K562 (cell line): ENCODE data around the gene EVA1B. TPM values are rescaled to one million over a fixed set of nuclear protein-coding genes. Genes with fewer than 3 reads are reported as not detected.

Experiments used
- CUX1 ChIP-seq: fragments of 200-800 bp; sonication (Bioruptor generic); IDR thresholded peaks from 2 replicates; pipeline ENCODE4 v1.6.1; 2016; ENCODE audit warnings: missing genetic modification characterization, missing compliant biosample characterization
- FOXJ3 ChIP-seq: sonication (generic); formaldehyde crosslinking; IDR thresholded peaks from 2 replicates; pipeline ENCODE4 v1.4.0; 2020; ENCODE audit warnings: mild to moderate bottlenecking, missing genetic modification reagents
- FUS ChIP-seq: fragments of 200-400 bp; formaldehyde crosslinking; optimal IDR thresholded peaks from 2 replicates; pipeline ENCODE3; 2017; ENCODE audit warnings: low read depth, low read length
- KLF6 ChIP-seq: fragments of 250-450 bp; sonication (Bioruptor Pico); IDR thresholded peaks from 2 replicates; pipeline ENCODE4 v1.4.0; 2020; ENCODE audit warnings: mild to moderate bottlenecking, moderate library complexity, borderline replicate concordance
- MAZ ChIP-seq, 2 experiments: fragments of 450-650 bp in 1 of 2; sonication (generic) in 1 of 2; formaldehyde crosslinking; IDR thresholded peaks in 1 of 2; conservative IDR thresholded peaks in 1 of 2; 2 replicates each; pipeline versions ENCODE4 v1.4.0 to v1.5.0; 2020; ENCODE audit warnings: mild to moderate bottlenecking in 1 of 2, missing genetic modification reagents in 1 of 2
- MXD1 ChIP-seq: fragments of 250-450 bp; sonication (Bioruptor Pico); IDR thresholded peaks from 2 replicates; pipeline ENCODE4 v1.8.0; 2021; ENCODE audit warnings: borderline replicate concordance, mild to moderate bottlenecking, moderate library complexity; ENCODE audit not compliant: poor library complexity, severe bottlenecking
- POLR2AphosphoS2 ChIP-seq: IDR thresholded peaks from 2 replicates; pipeline ENCODE4 v1.6.1; 2012; ENCODE audit warnings: low read length, improper control_type of control experiment
- RBM25 ChIP-seq: fragments of 200-400 bp; formaldehyde crosslinking; IDR thresholded peaks from 2 replicates; pipeline ENCODE4 v1.6.1; 2018; ENCODE audit warnings: low read length, low read depth, moderate library complexity; ENCODE audit not compliant: severe bottlenecking
- RUNX1 ChIP-seq: sonication (generic); IDR thresholded peaks from 2 replicates; pipeline ENCODE4 v1.6.1; 2016; ENCODE audit warnings: antibody characterized with exemption, low read depth
- SNIP1 ChIP-seq: fragments of 450-650 bp; IDR thresholded peaks from 2 replicates; pipeline ENCODE4 v1.7.1; 2017; ENCODE audit warnings: low read depth, mild to moderate bottlenecking
- SPI1 ChIP-seq: IDR thresholded peaks from 2 replicates; pipeline ENCODE4 v1.6.1; 2011; ENCODE audit warnings: low read depth, low read length, control low read depth, borderline replicate concordance
- SRSF7 ChIP-seq: fragments of 200-400 bp; formaldehyde crosslinking; optimal IDR thresholded peaks from 2 replicates; pipeline ENCODE3; 2017; ENCODE audit warnings: mild to moderate bottlenecking, low read depth, low read length
- polyA plus RNA-seq, 8 experiments: library from polyadenylated mRNA; depleted of rRNA in 4 of 8; stranded (reverse) in 5 of 8; unstranded in 3 of 8; fragments of >200 nt; fragmentation: Nextera tagmentation in 2 of 8; fragmentation: Illumina TruSeq in 1 of 8; extraction: Ambion mirVana in 2 of 8; extraction: Trizol in 1 of 8; gene quantifications; 2 replicates each; pipeline versions ENCODE4 v1.2.1 to v1.2.3, GENCODE V29; 2011 to 2014; ENCODE audit warnings: inconsistent platforms in 1 of 8, missing spikeins in 1 of 8
- total RNA-seq, 7 experiments: library from RNA; depleted of rRNA in 6 of 7; stranded (reverse); fragments of >200 nt in 6 of 7; fragmentation: Illumina TruSeq in 2 of 7; extraction: Trizol in 2 of 7; gene quantifications; 2 replicates each; pipeline versions ENCODE4 v1.2.1 to v1.2.3, GENCODE V29; 2011 to 2021; ENCODE audit warnings: low replicate concordance in 1 of 7
- TF ChIP-seq, protein P1 (sequence below): fragments of 450-650 bp; IDR thresholded peaks from 2 replicates; pipeline ENCODE4 v1.6.1; 2016; ENCODE audit warnings: low read depth

EVA1B gene
- total and polyA plus RNA-seq, 9 of the 15 experiments (the other 6 are each of a cell fraction or from before 2014, with no cell fraction given) = 0.08 to 65.7 (median 2.4) TPM

DNA sequence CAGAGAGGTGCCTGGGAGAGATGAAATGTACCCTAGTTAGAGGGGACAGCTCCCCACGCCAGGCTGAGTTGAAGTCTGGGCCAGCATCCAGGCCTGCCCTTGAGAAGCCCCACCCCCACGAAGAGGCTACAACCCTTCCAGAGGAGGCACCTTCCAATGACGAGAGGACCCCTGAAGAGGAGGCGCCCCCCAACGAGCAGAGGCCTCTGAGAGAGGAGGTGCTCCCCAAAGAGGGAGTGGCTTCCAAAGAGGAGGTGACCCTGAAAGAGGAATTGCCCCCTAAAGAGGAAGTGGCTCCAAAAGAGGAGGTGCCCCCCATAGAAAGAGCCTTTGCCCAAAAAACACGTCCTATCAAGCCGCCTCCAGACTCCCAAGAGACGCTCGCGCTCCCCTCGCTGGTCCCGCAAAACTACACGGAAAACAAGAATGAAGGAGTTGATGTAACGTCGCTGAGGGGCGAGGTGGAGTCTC, 3.1 kb downstream of the EVA1B start (continued):
- TF ChIP-seq SNIP1 = no peak
- no peak for TF ChIP-seq POLR2AphosphoS2
- peak; percentile 95 for TF ChIP-seq SPI1
- TF ChIP-seq RBM25 = no peak
- TF ChIP-seq, protein P1, sequence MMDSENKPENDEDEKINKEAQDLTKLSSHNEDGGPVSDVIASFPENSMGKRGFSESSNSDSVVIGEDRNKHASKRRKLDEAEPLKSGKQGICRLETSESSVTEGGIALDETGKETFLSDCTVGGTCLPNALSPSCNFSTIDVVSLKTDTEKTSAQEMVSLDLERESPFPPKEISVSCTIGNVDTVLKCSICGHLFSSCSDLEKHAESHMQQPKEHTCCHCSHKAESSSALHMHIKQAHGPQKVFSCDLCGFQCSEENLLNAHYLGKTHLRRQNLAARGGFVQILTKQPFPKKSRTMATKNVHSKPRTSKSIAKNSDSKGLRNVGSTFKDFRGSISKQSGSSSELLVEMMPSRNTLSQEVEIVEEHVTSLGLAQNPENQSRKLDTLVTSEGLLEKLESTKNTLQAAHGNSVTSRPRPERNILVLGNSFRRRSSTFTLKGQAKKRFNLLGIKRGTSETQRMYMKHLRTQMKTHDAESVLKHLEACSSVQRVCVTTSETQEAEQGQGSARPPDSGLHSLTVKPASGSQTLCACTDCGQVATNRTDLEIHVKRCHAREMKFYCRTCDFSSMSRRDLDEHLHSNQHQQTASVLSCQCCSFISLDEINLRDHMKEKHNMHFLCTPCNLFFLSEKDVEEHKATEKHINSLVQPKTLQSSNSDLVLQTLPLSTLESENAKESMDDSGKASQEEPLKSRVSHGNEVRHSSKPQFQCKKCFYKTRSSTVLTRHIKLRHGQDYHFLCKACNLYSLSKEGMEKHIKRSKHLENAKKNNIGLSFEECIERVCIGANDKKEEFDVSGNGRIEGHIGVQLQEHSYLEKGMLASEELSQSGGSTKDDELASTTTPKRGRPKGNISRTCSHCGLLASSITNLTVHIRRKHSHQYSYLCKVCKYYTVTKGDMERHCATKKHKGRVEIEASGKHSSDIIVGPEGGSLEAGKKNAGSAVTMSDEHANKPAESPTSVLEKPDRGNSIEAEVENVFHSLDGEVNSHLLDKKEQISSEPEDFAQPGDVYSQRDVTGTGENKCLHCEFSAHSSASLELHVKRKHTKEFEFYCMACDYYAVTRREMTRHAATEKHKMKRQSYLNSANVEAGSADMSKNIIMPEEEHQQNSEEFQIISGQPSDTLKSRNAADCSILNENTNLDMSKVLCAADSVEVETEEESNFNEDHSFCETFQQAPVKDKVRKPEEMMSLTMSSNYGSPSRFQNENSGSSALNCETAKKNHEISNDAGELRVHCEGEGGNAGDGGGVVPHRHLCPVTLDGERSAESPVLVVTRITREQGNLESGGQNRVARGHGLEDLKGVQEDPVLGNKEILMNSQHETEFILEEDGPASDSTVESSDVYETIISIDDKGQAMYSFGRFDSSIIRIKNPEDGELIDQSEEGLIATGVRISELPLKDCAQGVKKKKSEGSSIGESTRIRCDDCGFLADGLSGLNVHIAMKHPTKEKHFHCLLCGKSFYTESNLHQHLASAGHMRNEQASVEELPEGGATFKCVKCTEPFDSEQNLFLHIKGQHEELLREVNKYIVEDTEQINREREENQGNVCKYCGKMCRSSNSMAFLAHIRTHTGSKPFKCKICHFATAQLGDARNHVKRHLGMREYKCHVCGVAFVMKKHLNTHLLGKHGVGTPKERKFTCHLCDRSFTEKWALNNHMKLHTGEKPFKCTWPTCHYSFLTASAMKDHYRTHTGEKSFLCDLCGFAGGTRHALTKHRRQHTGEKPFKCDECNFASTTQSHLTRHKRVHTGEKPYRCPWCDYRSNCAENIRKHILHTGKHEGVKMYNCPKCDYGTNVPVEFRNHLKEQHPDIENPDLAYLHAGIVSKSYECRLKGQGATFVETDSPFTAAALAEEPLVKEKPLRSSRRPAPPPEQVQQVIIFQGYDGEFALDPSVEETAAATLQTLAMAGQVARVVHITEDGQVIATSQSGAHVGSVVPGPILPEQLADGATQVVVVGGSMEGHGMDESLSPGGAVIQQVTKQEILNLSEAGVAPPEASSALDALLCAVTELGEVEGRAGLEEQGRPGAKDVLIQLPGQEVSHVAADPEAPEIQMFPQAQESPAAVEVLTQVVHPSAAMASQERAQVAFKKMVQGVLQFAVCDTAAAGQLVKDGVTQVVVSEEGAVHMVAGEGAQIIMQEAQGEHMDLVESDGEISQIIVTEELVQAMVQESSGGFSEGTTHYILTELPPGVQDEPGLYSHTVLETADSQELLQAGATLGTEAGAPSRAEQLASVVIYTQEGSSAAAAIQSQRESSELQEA = no peak
- no peak for TF ChIP-seq MXD1 (CRISPR knock-in tag)
- TF ChIP-seq FUS = no peak
- no peak for TF ChIP-seq SRSF7
- TF ChIP-seq MAZ (CRISPR knock-in tag; conservative IDR thresholded peaks at IDR 0.05 in 1 of 2, IDR thresholded peaks at IDR 0.05 in 1 of 2) = no peak
- TF ChIP-seq RUNX1 = 0 out of 2 replicates have a peak, but pooled peaks have one; percentile 51
- TF ChIP-seq FOXJ3 (CRISPR knock-in tag) = no peak
- TF ChIP-seq KLF6 = no peak
- TF ChIP-seq CUX1 (CRISPR knock-in tag) = no peak
